Occipital lobe (tissue), 2 donors: Measurements from ENCODE around the gene PUS7. TPM values are rescaled to one million over a fixed set of nuclear protein-coding genes. Genes with fewer than 3 reads are reported as not detected.
"Not testable (repeated sequence)": the region's sequence is repeated elsewhere in the genome, so short reads cannot be mapped to it uniquely, and the experiment has no call there.

Source experiments
- DNase-seq: peaks from one replicate; lab custom pipeline; 2025; lab: John Stamatoyannopoulos, UW
- total RNA-seq: library from RNA; depleted of rRNA; stranded (reverse); fragments of >200 nt; gene quantifications from one replicate; pipeline ENCODE4 v1.2.3, GENCODE V29; 2014

The PUS7 gene
- total RNA-seq, 1 donor from 2014 or later = 35.6 TPM

- no peak for DNase-seq
Measured at GRCh38 chr7:105450177-105450861, 71.8 kb downstream of the PUS7 start.

- DNase-seq = no peak
Measured at GRCh38 chr7:105448181-105448580, 73.9 kb downstream of the PUS7 start.

DNA sequence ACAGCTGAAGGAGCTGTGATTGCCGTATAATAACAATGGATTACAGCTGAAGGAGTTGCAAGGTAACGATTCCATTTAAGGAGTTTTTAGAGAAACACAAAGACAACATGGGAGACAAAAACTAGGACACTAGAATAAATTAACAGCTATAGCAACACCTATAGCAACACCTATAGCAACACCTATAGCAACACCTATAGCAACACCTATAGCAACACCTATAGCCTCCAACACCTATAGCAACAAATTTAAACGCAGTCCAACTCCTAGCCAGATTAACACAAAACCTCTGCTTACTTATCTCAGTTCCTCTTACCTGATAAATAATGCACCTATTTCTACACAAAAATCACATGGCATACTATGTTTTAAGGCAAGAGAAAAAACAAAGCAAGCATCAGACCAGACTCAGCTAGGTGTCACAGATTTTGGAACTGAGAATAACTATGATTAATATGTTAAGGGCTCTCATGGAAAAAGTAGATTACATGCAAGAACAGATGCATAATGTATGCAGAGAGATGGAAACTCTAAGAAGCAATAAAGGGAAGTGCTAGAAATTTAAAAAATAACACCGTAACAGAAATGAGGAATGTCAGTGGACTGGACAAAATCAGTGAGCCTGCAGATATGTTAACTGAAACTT, 77.6 kb downstream of the PUS7 start:
- DNase-seq = no peak

DNA sequence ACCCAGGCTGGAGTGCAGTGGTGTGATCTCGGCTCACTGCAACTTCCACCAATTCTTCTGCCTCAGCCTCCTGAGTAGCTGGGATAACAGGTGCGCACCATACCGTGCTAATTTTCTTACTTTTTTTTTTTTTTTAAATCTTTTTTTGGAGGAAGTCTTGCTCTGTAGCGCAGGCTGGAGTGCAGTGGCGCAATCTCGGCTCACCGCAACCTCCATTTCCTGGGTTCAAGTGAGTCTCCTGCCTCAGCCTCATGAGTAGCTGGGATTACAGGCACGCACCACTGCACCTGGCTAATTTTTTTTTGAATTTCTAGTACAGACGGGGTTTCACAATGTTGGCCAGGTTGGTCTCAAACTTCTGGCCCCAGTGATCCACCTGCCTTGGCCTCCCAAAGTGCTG, 79.9 kb downstream of the PUS7 start:
- not testable (repeated sequence) for DNase-seq

DNA sequence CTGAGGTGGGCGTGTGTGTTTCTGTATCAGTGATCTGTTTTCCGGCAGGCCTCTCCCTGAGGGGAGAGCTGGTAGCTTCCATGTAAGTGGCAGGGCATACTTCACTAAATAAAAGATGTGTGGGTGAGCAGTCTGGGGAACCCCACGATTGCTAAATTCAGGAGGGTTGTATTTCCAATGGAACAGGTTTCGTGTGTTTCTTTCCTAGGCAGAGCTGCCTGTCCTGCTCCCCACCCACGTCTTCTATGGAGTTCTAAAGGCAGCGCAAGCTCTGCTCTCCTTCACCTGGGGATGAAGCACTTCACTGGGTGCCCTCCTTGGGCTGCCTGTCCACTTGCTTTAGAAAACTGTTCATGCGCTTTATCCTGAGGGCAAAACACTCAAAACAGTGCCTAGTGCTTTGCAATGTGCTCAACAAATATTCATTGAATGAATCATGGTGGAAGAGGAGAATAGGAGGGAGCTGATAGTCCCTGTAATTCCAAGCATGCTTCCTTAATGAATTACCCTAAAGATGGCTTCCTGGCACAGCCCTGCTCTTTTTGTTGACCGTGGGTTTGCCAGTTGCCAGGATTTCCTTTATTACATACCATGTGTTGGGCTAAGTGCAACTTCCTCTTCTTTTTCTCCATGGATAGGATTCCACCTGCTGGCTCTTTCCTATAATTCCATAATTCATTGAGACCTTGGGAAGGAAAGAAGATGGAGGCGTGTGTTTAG, 82.7 kb downstream of the PUS7 start:
- no peak for DNase-seq

- DNase-seq = no peak
Measured at GRCh38 chr7:105438847-105439173, 83.3 kb downstream of the PUS7 start.

- DNase-seq = no peak
Measured at GRCh38 chr7:105438254-105438653, 83.8 kb downstream of the PUS7 start.

GRCh38 chr7:105437356-105437755, 84.7 kb downstream of the PUS7 start:
- DNase-seq = not testable (repeated sequence)

DNA sequence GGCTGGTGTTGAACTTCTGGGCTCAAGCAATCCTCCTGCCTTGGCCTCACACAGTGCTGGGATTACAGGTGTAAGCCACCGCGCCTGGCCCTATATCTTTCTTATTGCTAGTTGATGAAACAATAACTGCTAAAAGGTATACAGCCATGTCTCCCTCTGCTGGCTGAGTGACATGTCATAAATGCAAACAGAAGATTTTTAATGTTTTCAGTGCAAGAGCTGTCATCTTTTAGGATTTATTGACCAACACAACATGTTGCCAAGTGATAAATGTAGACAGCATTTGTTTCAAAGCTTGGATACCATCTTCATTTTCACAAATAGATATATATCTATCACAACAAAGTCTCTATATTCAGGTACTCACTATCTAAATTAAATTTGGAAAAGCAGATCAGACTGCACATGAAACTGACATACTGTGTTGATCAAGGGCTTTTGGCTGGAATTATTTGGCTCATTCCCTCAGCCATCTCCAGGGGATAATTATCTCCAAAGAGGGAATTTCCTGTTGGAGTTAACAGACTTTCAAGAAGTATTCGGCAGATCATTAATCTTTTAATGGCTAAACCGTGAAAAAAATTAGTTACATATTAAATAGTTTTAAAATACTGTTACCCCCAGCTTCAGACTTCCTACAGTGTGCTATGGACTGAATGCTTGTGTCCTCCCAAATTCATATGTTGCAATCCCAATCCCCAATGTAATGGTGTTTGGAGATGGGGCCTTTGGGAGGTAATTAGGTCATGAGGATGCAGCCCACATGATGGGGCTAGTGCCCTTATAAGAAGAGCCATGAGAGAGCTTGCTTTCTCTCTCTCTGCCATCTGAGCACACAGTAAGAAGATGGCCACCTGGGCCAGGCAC, 92.1 kb downstream of the PUS7 start:
- DNase-seq = no peak

DNA sequence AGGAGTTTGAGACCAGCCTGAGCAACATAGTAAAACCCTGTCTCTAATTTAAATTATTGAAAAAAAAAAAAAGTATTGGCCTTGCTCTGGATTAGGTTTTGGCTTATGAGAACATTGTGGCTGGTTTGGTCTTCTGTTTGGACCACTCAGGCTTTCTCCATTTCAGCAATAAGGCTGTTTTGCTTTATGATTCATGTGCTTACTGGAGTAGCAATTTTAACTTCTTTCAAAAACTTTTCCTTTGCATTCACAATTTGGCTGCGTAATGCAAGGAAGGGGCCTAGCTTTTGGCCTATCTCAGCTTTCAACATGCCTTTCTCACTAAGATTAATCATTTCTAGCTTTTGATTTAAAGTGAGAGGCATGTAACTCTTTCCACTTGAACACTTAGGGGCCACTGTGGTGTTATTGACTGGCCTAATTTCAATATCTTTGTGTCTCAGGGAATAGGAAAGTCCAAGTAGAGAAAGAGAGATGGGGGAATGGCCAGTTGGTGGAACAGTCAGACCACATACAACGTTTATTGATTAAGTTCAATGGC, 95.4 kb downstream of the PUS7 start:
- DNase-seq = no peak

DNA sequence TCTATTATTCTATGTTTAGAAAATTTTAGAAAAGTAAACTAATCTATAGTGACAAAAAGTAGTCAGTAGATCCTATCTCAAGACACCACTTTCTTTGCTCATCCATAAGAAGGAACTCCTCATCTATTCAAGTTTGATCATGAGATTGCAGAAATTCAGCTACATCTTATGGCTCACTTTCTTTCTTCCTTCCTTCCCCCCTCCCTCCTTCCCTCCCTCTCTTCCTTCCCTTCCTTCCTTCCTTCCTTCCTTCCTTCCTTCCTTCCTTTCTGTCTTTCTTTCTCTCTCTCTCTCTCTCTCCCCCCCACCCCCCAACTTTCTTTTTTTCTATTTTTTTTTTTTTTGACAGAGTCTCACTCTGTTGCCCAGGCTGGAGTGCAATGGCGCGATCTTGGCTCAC, 98.1 kb downstream of the PUS7 start:
- no peak for DNase-seq

- no peak for DNase-seq
Measured at GRCh38 chr7:105413887-105414437, 108.1 kb downstream of the PUS7 start.

GRCh38 chr7:105410774-105411173, 111.3 kb downstream of the PUS7 start:
- DNase-seq = not testable (repeated sequence)

DNA sequence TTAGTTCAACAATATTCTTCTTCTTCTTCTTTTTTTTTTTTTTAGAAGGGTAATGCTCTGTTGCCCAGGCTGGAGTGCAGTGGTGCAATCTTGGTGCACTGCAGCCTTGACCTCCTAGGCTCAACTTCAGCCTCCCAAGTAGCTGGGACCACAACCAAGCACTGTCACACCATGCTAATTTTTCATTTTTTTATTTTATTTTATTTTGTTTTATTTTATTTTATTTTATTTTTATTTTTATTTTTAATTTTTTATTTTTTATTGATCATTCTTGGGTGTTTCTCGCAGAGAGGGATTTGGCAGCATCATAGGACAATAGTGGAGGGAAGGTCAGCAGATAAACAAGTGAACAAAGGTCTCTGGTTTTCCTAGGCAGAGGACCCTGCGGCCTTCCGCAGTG, 112.3 kb downstream of the PUS7 start:
- DNase-seq = not testable (repeated sequence)

- DNase-seq = no peak
Measured at GRCh38 chr7:105408791-105409410, 113.2 kb downstream of the PUS7 start.

Other genes starting within 250 kb of the PUS7 start
- gene SRPK2, start 133.3 kb downstream of the PUS7 start, total RNA-seq = 226 TPM
- gene RINT1, start 9.9 kb upstream of the PUS7 start, total RNA-seq = 23.9 TPM
- 3.3 TPM for gene EFCAB10, start 59.2 kb upstream of the PUS7 start, total RNA-seq